ENCODE results near the gene CDKN2D. TPM values are rescaled to one million over a fixed set of nuclear protein-coding genes. Genes with fewer than 3 reads are reported as not detected.
A peak's percentile ranks its signal among the peaks of the same experiment; 100 is the strongest.

The CDKN2D gene
- total and polyA plus RNA-seq, 2 of the 13 experiments (the other 11 are each of a cell fraction or from before 2014, with no cell fraction given): 5.4 to 8.6 TPM

DNA sequence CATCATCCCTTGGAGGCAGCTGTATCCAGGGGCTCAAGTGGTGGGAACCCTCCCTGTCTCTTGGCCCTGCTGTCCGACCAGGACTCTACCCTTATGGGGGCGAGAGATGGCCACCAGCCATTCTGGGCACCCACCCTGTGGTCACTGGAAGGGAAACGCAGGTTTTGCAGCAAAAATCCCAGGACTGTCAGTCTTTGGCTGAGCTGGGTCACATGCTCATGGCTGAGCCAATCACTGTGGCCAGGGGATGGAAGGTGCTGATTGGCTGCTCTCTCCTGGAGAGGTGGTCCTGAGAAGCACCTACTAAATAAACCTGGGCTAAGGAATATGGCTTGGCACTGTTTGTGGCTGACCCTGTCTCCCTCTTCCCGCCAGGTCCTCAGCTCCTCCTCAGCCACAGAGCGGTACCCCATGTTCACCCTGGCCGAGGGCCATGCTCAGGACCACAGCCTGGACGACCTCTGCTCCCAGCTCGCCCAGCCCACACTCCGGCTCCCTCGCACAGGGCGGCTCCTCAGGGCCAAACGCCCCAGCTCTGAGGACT lies 16.2 kb downstream of the CDKN2D start (continued):
- TF ChIP-seq, protein P1, sequence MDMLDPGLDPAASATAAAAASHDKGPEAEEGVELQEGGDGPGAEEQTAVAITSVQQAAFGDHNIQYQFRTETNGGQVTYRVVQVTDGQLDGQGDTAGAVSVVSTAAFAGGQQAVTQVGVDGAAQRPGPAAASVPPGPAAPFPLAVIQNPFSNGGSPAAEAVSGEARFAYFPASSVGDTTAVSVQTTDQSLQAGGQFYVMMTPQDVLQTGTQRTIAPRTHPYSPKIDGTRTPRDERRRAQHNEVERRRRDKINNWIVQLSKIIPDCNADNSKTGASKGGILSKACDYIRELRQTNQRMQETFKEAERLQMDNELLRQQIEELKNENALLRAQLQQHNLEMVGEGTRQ (IDR thresholded peaks at IDR 0.05; ENCODE audit: low read depth, low read length): peak; percentile 68
- TF ChIP-seq, protein P1 (CRISPR knock-in tag; IDR thresholded peaks at IDR 0.05; ENCODE audit: borderline replicate concordance): peak; percentile 62; the same call in 1 of the 2 replicates
- TF ChIP-seq ZNF782 (CRISPR knock-in tag; IDR thresholded peaks at IDR 0.05; ENCODE audit: borderline replicate concordance) (no peak), ATF1 (CRISPR knock-in tag; IDR thresholded peaks at IDR 0.05) (no peak), ZNF724P (CRISPR knock-in tag; IDR thresholded peaks at IDR 0.05; ENCODE audit: borderline replicate concordance) (no peak), NFYC (CRISPR knock-in tag; IDR thresholded peaks at IDR 0.05) (peak; percentile 76), TCF7 (IDR thresholded peaks at IDR 0.05; ENCODE audit: low read depth) (no peak), POLR2A (IDR thresholded peaks at IDR 0.05; ENCODE audit: insufficient read depth in 1 of 2, low read depth in 2 of 2, low read length in 2 of 2) (peak in 1 of 2 experiments; percentile 40; a peak in 1 of 4 replicates), RBM22 (optimal IDR thresholded peaks at IDR 0.05; ENCODE audit: low read length) (peak; percentile 46), NFYB (CRISPR knock-in tag; IDR thresholded peaks at IDR 0.05) (peak; percentile 79), AGO2 (optimal IDR thresholded peaks at IDR 0.05; ENCODE audit: low read depth, low read length) (peak; percentile 82), TARDBP (CRISPR knock-in tag; IDR thresholded peaks at IDR 0.05) (0 out of 2 replicates have a peak, but pooled peaks have one; percentile 8), NR2F6 (IDR thresholded peaks at IDR 0.05) (no peak), NR2F6 (CRISPR knock-in tag; IDR thresholded peaks at IDR 0.05) (no peak), ZNF33B (CRISPR knock-in tag; IDR thresholded peaks at IDR 0.05) (no peak)
- TF ChIP-seq, protein P2, sequence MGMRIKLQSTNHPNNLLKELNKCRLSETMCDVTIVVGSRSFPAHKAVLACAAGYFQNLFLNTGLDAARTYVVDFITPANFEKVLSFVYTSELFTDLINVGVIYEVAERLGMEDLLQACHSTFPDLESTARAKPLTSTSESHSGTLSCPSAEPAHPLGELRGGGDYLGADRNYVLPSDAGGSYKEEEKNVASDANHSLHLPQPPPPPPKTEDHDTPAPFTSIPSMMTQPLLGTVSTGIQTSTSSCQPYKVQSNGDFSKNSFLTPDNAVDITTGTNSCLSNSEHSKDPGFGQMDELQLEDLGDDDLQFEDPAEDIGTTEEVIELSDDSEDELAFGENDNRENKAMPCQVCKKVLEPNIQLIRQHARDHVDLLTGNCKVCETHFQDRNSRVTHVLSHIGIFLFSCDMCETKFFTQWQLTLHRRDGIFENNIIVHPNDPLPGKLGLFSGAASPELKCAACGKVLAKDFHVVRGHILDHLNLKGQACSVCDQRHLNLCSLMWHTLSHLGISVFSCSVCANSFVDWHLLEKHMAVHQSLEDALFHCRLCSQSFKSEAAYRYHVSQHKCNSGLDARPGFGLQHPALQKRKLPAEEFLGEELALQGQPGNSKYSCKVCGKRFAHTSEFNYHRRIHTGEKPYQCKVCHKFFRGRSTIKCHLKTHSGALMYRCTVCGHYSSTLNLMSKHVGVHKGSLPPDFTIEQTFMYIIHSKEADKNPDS (CRISPR knock-in tag; IDR thresholded peaks at IDR 0.05): no peak
- TF ChIP-seq, protein P3, sequence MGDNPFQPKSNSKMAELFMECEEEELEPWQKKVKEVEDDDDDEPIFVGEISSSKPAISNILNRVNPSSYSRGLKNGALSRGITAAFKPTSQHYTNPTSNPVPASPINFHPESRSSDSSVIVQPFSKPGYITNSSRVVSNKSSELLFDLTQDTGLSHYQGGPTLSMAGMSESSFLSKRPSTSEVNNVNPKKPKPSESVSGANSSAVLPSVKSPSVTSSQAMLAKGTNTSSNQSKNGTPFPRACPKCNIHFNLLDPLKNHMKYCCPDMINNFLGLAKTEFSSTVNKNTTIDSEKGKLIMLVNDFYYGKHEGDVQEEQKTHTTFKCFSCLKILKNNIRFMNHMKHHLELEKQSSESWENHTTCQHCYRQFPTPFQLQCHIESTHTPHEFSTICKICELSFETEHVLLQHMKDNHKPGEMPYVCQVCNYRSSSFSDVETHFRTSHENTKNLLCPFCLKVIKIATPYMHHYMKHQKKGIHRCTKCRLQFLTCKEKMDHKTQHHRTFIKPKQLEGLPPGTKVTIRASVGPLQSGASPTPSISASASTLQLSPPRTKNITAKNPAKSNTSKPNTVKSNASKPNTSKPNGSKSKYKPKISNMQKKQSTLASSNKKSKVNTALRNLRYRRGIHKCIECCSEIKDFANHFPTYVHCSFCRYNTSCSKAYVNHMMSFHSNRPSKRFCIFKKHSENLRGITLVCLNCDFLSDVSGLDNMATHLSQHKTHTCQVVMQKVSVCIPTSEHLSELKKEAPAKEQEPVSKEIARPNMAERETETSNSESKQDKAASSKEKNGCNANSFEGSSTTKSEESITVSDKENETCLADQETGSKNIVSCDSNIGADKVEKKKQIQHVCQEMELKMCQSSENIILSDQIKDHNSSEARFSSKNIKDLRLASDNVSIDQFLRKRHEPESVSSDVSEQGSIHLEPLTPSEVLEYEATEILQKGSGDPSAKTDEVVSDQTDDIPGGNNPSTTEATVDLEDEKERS (CRISPR knock-in tag; IDR thresholded peaks at IDR 0.05): no peak
- TF ChIP-seq, protein P4, sequence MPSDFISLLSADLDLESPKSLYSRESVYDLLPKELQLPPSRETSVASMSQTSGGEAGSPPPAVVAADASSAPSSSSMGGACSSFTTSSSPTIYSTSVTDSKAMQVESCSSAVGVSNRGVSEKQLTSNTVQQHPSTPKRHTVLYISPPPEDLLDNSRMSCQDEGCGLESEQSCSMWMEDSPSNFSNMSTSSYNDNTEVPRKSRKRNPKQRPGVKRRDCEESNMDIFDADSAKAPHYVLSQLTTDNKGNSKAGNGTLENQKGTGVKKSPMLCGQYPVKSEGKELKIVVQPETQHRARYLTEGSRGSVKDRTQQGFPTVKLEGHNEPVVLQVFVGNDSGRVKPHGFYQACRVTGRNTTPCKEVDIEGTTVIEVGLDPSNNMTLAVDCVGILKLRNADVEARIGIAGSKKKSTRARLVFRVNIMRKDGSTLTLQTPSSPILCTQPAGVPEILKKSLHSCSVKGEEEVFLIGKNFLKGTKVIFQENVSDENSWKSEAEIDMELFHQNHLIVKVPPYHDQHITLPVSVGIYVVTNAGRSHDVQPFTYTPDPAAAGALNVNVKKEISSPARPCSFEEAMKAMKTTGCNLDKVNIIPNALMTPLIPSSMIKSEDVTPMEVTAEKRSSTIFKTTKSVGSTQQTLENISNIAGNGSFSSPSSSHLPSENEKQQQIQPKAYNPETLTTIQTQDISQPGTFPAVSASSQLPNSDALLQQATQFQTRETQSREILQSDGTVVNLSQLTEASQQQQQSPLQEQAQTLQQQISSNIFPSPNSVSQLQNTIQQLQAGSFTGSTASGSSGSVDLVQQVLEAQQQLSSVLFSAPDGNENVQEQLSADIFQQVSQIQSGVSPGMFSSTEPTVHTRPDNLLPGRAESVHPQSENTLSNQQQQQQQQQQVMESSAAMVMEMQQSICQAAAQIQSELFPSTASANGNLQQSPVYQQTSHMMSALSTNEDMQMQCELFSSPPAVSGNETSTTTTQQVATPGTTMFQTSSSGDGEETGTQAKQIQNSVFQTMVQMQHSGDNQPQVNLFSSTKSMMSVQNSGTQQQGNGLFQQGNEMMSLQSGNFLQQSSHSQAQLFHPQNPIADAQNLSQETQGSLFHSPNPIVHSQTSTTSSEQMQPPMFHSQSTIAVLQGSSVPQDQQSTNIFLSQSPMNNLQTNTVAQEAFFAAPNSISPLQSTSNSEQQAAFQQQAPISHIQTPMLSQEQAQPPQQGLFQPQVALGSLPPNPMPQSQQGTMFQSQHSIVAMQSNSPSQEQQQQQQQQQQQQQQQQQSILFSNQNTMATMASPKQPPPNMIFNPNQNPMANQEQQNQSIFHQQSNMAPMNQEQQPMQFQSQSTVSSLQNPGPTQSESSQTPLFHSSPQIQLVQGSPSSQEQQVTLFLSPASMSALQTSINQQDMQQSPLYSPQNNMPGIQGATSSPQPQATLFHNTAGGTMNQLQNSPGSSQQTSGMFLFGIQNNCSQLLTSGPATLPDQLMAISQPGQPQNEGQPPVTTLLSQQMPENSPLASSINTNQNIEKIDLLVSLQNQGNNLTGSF (CRISPR knock-in tag; IDR thresholded peaks at IDR 0.05): no peak

All from HepG2 (cell line).